ENCODE measurements around the gene CDK2AP2.

CDK2AP2 gene

DNA sequence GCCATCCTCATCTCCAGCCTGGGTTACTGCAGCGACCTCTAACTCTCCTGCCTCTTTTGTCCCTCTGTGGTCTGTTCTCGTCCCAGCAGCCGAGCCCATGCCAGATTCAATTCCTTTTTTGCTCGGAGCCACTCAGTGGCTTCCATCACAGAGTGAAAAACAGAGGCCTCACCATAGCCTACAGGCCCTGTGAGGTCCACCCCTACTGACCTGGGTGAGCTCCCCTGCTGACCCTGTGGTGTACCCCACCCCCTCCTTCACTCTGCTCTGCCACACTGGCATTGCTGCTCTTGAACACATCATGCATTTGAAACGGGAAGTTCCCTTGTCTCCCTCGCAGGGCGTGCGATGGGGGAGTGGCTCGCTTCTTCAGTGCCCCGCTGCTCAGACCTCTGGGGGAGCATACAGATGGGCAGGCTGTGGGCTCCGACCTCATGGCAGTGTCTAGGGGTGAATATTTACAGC, 23.1 kb downstream of the CDK2AP2 start:
- TF ChIP-seq, protein P1, sequence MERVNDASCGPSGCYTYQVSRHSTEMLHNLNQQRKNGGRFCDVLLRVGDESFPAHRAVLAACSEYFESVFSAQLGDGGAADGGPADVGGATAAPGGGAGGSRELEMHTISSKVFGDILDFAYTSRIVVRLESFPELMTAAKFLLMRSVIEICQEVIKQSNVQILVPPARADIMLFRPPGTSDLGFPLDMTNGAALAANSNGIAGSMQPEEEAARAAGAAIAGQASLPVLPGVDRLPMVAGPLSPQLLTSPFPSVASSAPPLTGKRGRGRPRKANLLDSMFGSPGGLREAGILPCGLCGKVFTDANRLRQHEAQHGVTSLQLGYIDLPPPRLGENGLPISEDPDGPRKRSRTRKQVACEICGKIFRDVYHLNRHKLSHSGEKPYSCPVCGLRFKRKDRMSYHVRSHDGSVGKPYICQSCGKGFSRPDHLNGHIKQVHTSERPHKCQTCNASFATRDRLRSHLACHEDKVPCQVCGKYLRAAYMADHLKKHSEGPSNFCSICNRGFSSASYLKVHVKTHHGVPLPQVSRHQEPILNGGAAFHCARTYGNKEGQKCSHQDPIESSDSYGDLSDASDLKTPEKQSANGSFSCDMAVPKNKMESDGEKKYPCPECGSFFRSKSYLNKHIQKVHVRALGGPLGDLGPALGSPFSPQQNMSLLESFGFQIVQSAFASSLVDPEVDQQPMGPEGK (CRISPR knock-in tag; IDR thresholded peaks at IDR 0.05; ENCODE audit: borderline replicate concordance), result no peak
- TF ChIP-seq GLIS3 (CRISPR knock-in tag; IDR thresholded peaks at IDR 0.05) (no peak), TOX (CRISPR knock-in tag; IDR thresholded peaks at IDR 0.05; ENCODE audit: borderline replicate concordance) (no peak), CSDC2 (CRISPR knock-in tag; IDR thresholded peaks at IDR 0.05) (no peak), RARB (CRISPR knock-in tag; IDR thresholded peaks at IDR 0.05) (no peak), ZNF70 (CRISPR knock-in tag; IDR thresholded peaks at IDR 0.05) (no peak)
- TF ChIP-seq, protein P2, sequence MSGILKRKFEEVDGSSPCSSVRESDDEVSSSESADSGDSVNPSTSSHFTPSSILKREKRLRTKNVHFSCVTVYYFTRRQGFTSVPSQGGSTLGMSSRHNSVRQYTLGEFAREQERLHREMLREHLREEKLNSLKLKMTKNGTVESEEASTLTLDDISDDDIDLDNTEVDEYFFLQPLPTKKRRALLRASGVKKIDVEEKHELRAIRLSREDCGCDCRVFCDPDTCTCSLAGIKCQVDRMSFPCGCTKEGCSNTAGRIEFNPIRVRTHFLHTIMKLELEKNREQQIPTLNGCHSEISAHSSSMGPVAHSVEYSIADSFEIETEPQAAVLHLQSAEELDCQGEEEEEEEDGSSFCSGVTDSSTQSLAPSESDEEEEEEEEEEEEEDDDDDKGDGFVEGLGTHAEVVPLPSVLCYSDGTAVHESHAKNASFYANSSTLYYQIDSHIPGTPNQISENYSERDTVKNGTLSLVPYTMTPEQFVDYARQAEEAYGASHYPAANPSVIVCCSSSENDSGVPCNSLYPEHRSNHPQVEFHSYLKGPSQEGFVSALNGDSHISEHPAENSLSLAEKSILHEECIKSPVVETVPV (CRISPR knock-in tag; IDR thresholded peaks at IDR 0.05), result no peak
- TF ChIP-seq, protein P3, sequence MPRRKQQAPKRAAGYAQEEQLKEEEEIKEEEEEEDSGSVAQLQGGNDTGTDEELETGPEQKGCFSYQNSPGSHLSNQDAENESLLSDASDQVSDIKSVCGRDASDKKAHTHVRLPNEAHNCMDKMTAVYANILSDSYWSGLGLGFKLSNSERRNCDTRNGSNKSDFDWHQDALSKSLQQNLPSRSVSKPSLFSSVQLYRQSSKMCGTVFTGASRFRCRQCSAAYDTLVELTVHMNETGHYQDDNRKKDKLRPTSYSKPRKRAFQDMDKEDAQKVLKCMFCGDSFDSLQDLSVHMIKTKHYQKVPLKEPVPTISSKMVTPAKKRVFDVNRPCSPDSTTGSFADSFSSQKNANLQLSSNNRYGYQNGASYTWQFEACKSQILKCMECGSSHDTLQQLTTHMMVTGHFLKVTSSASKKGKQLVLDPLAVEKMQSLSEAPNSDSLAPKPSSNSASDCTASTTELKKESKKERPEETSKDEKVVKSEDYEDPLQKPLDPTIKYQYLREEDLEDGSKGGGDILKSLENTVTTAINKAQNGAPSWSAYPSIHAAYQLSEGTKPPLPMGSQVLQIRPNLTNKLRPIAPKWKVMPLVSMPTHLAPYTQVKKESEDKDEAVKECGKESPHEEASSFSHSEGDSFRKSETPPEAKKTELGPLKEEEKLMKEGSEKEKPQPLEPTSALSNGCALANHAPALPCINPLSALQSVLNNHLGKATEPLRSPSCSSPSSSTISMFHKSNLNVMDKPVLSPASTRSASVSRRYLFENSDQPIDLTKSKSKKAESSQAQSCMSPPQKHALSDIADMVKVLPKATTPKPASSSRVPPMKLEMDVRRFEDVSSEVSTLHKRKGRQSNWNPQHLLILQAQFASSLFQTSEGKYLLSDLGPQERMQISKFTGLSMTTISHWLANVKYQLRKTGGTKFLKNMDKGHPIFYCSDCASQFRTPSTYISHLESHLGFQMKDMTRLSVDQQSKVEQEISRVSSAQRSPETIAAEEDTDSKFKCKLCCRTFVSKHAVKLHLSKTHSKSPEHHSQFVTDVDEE (CRISPR knock-in tag; IDR thresholded peaks at IDR 0.05), result no peak
- no peak for ATAC-seq

DNA sequence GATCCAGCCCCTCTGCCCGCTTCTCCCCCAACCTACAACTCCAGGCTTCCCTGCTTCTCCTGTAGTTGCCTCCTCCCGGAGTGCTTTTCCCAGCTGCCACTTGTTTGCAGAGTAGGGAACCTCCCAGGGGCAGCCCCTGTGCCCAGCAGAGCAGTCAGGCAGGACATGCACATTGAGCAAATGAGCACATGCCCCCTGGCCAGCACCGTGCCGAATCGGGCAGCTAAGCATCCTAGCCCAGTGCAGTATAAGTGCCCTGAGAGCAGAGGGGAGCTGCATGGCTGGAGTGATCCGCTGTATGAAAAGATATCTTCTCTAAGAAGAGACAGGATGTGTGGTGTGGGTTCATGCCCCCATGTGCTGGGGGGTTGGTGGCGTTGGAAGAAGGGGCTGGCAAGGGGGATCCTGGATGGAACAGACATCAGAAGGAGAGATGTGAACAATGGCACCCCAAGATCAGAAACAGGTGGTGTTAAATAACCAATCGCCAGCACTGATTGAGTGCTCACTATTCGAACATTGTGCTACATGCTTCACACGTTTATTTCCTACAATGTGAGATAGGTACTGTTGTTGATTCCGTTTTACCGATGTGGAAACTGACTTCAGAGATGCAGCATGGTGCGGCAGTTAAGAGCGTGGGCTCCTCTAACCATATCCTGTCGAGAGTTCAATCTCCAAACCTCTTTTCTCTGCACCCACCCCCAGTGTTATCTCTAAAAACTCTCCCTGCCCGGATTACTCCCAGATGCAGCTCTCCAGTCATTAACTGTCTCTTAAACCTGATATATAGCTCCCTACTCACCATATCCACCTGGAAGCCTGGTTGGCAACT, 23.9 kb downstream of the CDK2AP2 start:
- no peak for ATAC-seq
- TF ChIP-seq ZNF8 (CRISPR knock-in tag; IDR thresholded peaks at IDR 0.05) (no peak), PPARA (CRISPR knock-in tag; IDR thresholded peaks at IDR 0.05; ENCODE audit: borderline replicate concordance) (no peak), ESRRG (CRISPR knock-in tag; IDR thresholded peaks at IDR 0.05) (no peak), ARNTL (CRISPR knock-in tag; IDR thresholded peaks at IDR 0.05; ENCODE audit: borderline replicate concordance, low read depth) (no peak), POU6F1 (CRISPR knock-in tag; IDR thresholded peaks at IDR 0.05; ENCODE audit: borderline replicate concordance, low read depth) (no peak), ZFP30 (CRISPR knock-in tag; IDR thresholded peaks at IDR 0.05) (no peak), SNAI2 (CRISPR knock-in tag; IDR thresholded peaks at IDR 0.05) (no peak), RARB (CRISPR knock-in tag; IDR thresholded peaks at IDR 0.05) (no peak), GLIS3 (CRISPR knock-in tag; IDR thresholded peaks at IDR 0.05) (no peak), ZNF70 (CRISPR knock-in tag; IDR thresholded peaks at IDR 0.05) (no peak), ZC3H10 (CRISPR knock-in tag; IDR thresholded peaks at IDR 0.05) (no peak), ZFP3 (CRISPR knock-in tag; IDR thresholded peaks at IDR 0.05) (no peak), CSDC2 (CRISPR knock-in tag; IDR thresholded peaks at IDR 0.05) (no peak)
- TF ChIP-seq, protein P3 (CRISPR knock-in tag; IDR thresholded peaks at IDR 0.05), result no peak
- TF ChIP-seq, protein P2 (CRISPR knock-in tag; IDR thresholded peaks at IDR 0.05), result no peak
- TF ChIP-seq, protein P1 (CRISPR knock-in tag; IDR thresholded peaks at IDR 0.05; ENCODE audit: borderline replicate concordance), result no peak

Data from SK-N-SH treated with all-trans-retinoic acid at 6 μM for 48 hours (cell line).